Muscle of leg (tissue), 11 donors: ENCODE results near the gene ARHGAP24. TPM values are rescaled to one million over a fixed set of nuclear protein-coding genes. Genes with fewer than 3 reads are reported as not detected.

ENCODE experiments used
- DNase-seq: peaks from one replicate; pipeline ENCODE4 v3.0.0; 2013
- H3K27ac ChIP-seq: one replicate; pipeline ENCODE4 v1.5.1; 2013; ENCODE audit warnings: mild to moderate bottlenecking, low read length, control low read depth
- H3K27me3 ChIP-seq: one replicate; pipeline ENCODE4 v1.6.1; 2013; ENCODE audit warnings: low read length; ENCODE audit not compliant: control insufficient read depth, insufficient read depth
- H3K36me3 ChIP-seq: one replicate; pipeline ENCODE4 v1.6.1; 2013; ENCODE audit warnings: low read length; ENCODE audit not compliant: control insufficient read depth, insufficient read depth
- H3K4me1 ChIP-seq: one replicate; pipeline ENCODE4 v1.6.1; 2013; ENCODE audit warnings: low read length; ENCODE audit not compliant: control insufficient read depth, insufficient read depth
- H3K4me3 ChIP-seq: one replicate; pipeline ENCODE4 v1.5.1; 2013; ENCODE audit warnings: low read length, control low read depth
- H3K9me3 ChIP-seq: replicated peaks from 2 replicates; pipeline ENCODE4 v1.6.1; 2013; ENCODE audit warnings: low read depth, low read length; ENCODE audit not compliant: control insufficient read depth
- WGBS: methylation state at CpG from one replicate; pipeline ENCODE4 v1.1.5; 2013; ENCODE audit warnings: missing lambda C conversion rate; ENCODE audit not compliant: insufficient coverage; 5-methylcytosine and 5-hydroxymethylcytosine counted together
- polyA plus RNA-seq, 8 donors: library from polyadenylated mRNA; unstranded; fragments of 120-200 nt; gene quantifications; one replicate each; pipeline versions ENCODE4 v1.2.1 to v1.2.3, GENCODE V29; 2013; ENCODE audit warnings: inconsistent platforms in 1 of 8, low replicate concordance in 1 of 8; ENCODE audit not compliant: insufficient read length in 8 of 8, insufficient read depth in 1 of 8
- total RNA-seq: library from RNA; stranded (reverse); fragments of 120-200 nt; gene quantifications from one replicate; pipeline ENCODE4 v1.2.4, GENCODE V29; 2013

The ARHGAP24 gene
- total and polyA plus RNA-seq, 9 donors, result 39.8 to 66.1 (median 48.9) TPM

- Histone ChIP-seq H3K27ac (no peak overlapping the region), H3K36me3 (no peaks in the 10 kb centered on the region), H3K27me3 (no peaks in the 10 kb centered on the region), H3K9me3 (peaks cover 5% of the 10 kb centered on the region), H3K4me1 (peaks cover 9% of the 10 kb centered on the region), H3K4me3 (no peak overlapping the region)
- WGBS, result 100% methylated on average over 1 of the region's 3 CpGs
- no peak for DNase-seq
These were observed 195.1 kb downstream of the ARHGAP24 start for GRCh38 chr4:85669992-85670548.

- WGBS, result 100% methylated on average over 2 of the region's 2 CpGs
These were observed 196.2 kb downstream of the ARHGAP24 start for GRCh38 chr4:85671120-85671519.

GRCh38 chr4:85672116-85672515, 197.2 kb downstream of the ARHGAP24 start:
- peak overlapping the region; percentile 18 for H3K27ac ChIP-seq
- peaks cover 26% of the 10 kb centered on the region for H3K4me1 ChIP-seq
- peaks cover 3% of the 10 kb centered on the region for H3K9me3 ChIP-seq
- no peaks in the 10 kb centered on the region for H3K27me3 ChIP-seq
- no peak overlapping the region for H3K4me3 ChIP-seq
- no peaks in the 10 kb centered on the region for H3K36me3 ChIP-seq
- WGBS, result no CpG with 5 or more reads among the region's 3 CpGs
- DNase-seq, result peak; percentile 79

More at GRCh38 chr4:85671120-85671519, 196.2 kb downstream of the ARHGAP24 start:
- H3K9me3 ChIP-seq, result peaks cover 5% of the 10 kb centered on the region
- H3K27me3 ChIP-seq, result no peaks in the 10 kb centered on the region
- peaks cover 17% of the 10 kb centered on the region for H3K4me1 ChIP-seq
- no peak overlapping the region for H3K27ac ChIP-seq
- H3K4me3 ChIP-seq, result no peak overlapping the region
- H3K36me3 ChIP-seq, result no peaks in the 10 kb centered on the region
- DNase-seq, result no peak

- DNase-seq, result no peak
- peaks cover 30% of the 10 kb centered on the region for H3K4me1 ChIP-seq
- no peaks in the 10 kb centered on the region for H3K27me3 ChIP-seq
- H3K36me3 ChIP-seq, result no peaks in the 10 kb centered on the region
- no peak overlapping the region for H3K27ac ChIP-seq
- WGBS, result 83% methylated on average over 1 of the region's 3 CpGs
- H3K9me3 ChIP-seq, result no peaks in the 10 kb centered on the region
- no peak overlapping the region for H3K4me3 ChIP-seq
These were observed 198.0 kb downstream of the ARHGAP24 start for GRCh38 chr4:85672959-85673358.

- H3K27me3 ChIP-seq, result no peaks in the 10 kb centered on the region
- peaks cover 30% of the 10 kb centered on the region for H3K4me1 ChIP-seq
- H3K27ac ChIP-seq, result no peak overlapping the region
- H3K9me3 ChIP-seq, result no peaks in the 10 kb centered on the region
- no peaks in the 10 kb centered on the region for H3K36me3 ChIP-seq
- no peak overlapping the region for H3K4me3 ChIP-seq
- no CpG with 5 or more reads among the region's 2 CpGs for WGBS
- DNase-seq, result no peak
These were observed 198.6 kb downstream of the ARHGAP24 start for GRCh38 chr4:85673540-85673939.

GRCh38 chr4:85675076-85676049, 200.4 kb downstream of the ARHGAP24 start:
- H3K4me3 ChIP-seq, result no peak overlapping the region
- H3K36me3 ChIP-seq, result no peaks in the 10 kb centered on the region
- peaks cover 30% of the 10 kb centered on the region for H3K4me1 ChIP-seq
- no peaks in the 10 kb centered on the region for H3K27me3 ChIP-seq
- peak; percentile 91 for DNase-seq
- H3K27ac ChIP-seq, result peak overlapping the region; percentile 84
- WGBS, result 60% methylated on average over 1 of the region's 7 CpGs
- H3K9me3 ChIP-seq, result no peaks in the 10 kb centered on the region

GRCh38 chr4:85676050-85676425, 201.1 kb downstream of the ARHGAP24 start:
- H3K9me3 ChIP-seq, result no peaks in the 10 kb centered on the region
- WGBS, result no CpG with 5 or more reads among the region's 1 CpG
- peaks cover 30% of the 10 kb centered on the region for H3K4me1 ChIP-seq
- peak overlapping the region; percentile 84 for H3K27ac ChIP-seq
- no peak overlapping the region for H3K4me3 ChIP-seq
- no peaks in the 10 kb centered on the region for H3K27me3 ChIP-seq
- peak; percentile 72 for DNase-seq
- no peaks in the 10 kb centered on the region for H3K36me3 ChIP-seq

- Histone ChIP-seq H3K27ac (peak overlapping the region; percentile 36), H3K27me3 (no peaks in the 10 kb centered on the region), H3K9me3 (no peaks in the 10 kb centered on the region), H3K4me3 (no peak overlapping the region), H3K36me3 (no peaks in the 10 kb centered on the region), H3K4me1 (peaks cover 34% of the 10 kb centered on the region)
- WGBS, result no CpG with 5 or more reads among the region's 5 CpGs
- peak; percentile 59 for DNase-seq
These were observed 202.1 kb downstream of the ARHGAP24 start for GRCh38 chr4:85676850-85677590.

- Histone ChIP-seq H3K9me3 (no peaks in the 10 kb centered on the region), H3K36me3 (no peaks in the 10 kb centered on the region), H3K4me1 (peaks cover 18% of the 10 kb centered on the region), H3K27me3 (no peaks in the 10 kb centered on the region), H3K27ac (peak overlapping the region; percentile 83), H3K4me3 (no peak overlapping the region)
- peak; percentile 97 for DNase-seq
- WGBS, result no CpG with 5 or more reads among the region's 2 CpGs
These were observed 206.3 kb downstream of the ARHGAP24 start for GRCh38 chr4:85681221-85681657.

GRCh38 chr4:85681921-85682320, 207.0 kb downstream of the ARHGAP24 start:
- WGBS, result no CpG with 5 or more reads among the region's 3 CpGs
- Histone ChIP-seq H3K4me1 (peaks cover 12% of the 10 kb centered on the region), H3K27ac (peak overlapping the region; percentile 83), H3K36me3 (no peaks in the 10 kb centered on the region), H3K4me3 (no peak overlapping the region), H3K27me3 (no peaks in the 10 kb centered on the region), H3K9me3 (no peaks in the 10 kb centered on the region)
- DNase-seq, result peak; percentile 79
